ENCODE measurements around the gene KCNK3. TPM values are rescaled to one million over a fixed set of nuclear protein-coding genes. Genes with fewer than 3 reads are reported as not detected.
A peak's percentile ranks its signal among the peaks of the same experiment; 100 is the strongest.
"Not testable (repeated sequence)": the region's sequence is repeated elsewhere in the genome, so short reads cannot be mapped to it uniquely, and the experiment has no call there.

The KCNK3 gene
- polyA plus RNA-seq, 1 donor, result 1.1 TPM

GRCh38 chr2:26660363-26660962 is 32.1 kb upstream of the KCNK3 start:
- DNase-seq, result no peak

GRCh38 chr2:26665296-26665695 is 27.2 kb upstream of the KCNK3 start:
- not testable (repeated sequence) for DNase-seq

DNA sequence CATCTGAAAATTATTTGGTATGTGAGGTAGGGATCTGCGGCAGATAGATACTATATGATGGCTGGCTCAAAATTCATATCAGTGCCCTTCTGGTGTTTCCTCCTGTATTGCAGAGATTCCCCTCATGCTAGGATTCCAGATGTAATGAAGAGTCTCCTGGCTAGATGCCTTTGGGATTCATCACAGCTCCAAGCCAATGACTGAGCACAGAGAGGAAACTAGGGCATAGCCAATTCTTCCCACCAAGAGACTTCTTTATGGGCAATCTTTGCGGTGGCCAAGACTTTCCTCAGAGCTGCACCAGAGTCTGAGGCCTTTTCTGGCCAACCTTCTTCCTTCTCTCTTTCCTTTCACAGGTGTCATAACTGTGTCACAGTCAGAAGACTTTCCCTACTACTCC is 25.9 kb upstream of the KCNK3 start:
- DNase-seq, result no peak

- no peak for DNase-seq
Observed at GRCh38 chr2:26668041-26668440, 24.5 kb upstream of the KCNK3 start.

- DNase-seq, result no peak
Observed at GRCh38 chr2:26668856-26669750, 23.4 kb upstream of the KCNK3 start.

- no peak for DNase-seq
Observed at GRCh38 chr2:26670171-26670570, 22.4 kb upstream of the KCNK3 start.

DNA sequence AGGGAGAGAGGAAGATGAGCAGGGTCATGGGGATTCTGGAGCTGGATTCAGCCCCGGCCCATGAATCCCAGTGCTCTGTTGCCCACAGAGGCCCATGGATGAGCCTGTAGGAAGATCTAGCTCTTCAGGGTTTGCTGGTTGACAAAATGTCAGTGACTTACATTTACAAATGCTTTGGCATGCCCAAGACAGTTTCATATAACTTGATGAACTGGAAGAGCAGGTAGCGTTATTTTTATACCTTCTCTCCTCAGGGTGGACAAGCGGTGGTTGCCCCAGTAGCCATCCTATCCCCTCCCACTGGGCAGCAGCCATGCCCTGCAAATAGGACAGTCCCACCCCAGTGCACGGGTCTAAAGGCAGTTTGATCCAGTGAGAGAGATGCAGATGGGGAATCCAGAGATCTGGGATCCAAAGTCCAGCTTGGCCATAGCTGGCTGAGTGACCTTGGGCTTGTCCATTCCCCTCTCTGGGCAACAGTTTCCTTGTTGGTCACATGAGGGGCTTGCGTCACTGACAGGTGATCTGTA is 21.5 kb upstream of the KCNK3 start:
- DNase-seq, result no peak

DNA sequence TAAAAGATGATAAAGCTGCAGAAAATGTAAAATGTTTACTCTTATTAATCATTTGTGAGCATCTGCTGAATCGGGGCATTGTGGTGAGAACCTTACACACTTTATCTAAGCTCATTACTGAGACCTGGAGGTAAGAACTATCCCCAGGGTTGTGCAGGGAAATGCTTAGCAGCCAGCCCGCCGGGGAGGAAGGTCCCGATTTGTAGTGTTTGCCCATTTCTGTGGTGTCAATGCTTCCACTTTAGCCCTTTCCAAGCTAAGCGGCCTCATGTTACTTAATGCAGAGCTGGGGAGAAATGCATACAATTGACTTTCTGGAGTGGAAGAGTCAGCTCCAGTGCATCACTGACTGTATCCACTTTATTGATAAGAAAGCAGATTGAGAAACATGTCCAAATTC is 20.8 kb upstream of the KCNK3 start:
- DNase-seq, result no peak

GRCh38 chr2:26672112-26672817 is 20.3 kb upstream of the KCNK3 start:
- peak; percentile 19 for DNase-seq

DNA sequence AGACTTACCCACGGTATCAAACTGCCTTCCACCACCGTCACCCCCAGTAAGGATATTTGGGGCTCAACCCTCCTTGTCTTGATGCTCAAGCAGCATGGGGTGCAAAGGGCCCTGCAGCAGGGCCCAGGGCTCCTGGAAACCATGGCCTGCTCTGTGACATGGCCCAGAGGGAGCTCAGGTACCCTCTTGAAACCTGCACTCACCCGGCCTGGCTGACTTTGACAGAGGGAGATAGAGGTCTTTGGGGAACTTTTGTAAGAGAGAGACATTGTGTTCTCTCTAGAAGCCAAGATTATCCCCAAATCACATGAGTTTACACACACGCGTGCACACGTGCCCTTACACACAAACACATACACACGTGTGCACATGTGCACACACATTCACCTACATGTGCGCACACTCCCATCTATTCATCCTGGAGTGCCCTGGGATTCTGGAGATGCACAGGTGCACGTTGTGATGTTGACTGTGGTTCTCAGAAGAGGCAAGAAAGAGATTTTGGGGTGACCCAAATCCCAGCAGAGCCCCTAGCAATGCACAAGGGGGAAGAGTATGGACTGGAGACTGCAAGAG is 19.6 kb upstream of the KCNK3 start:
- DNase-seq, result no peak

- no peak for DNase-seq
Observed at GRCh38 chr2:26674002-26674751, 18.3 kb upstream of the KCNK3 start.

- DNase-seq, result no peak
Observed at GRCh38 chr2:26674771-26675170, 17.8 kb upstream of the KCNK3 start.

DNA sequence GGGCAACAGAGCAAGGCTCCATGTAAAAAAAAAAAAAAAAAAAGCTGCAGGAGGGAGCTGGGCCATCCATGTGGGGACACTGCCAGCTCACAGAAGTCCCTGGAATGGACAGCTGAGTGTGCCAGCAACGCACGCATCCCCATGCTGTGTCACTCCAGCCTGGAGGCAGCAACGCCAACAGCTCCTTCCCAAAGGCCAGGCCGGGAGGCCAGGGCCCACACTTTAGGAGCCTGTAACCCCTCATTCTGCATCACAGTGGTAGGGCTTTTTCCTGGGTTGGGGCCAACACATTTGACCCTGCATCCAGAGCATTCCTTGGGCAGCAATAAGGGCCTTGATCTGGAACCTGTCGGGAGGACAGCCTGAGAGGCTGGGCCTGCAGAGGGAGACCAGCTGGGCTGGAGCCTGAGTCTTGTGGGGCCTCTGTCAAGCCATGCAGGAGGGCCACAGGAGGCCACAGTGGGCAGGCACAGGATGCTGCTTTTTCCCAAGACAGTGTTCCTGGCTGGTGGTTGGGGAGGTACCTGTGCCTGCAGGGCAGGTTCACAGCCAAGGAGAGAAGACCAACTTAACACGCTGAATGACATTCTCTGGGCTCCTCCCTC is 16.8 kb upstream of the KCNK3 start:
- DNase-seq, result no peak

GRCh38 chr2:26678035-26678434 is 14.5 kb upstream of the KCNK3 start:
- DNase-seq, result no peak

DNA sequence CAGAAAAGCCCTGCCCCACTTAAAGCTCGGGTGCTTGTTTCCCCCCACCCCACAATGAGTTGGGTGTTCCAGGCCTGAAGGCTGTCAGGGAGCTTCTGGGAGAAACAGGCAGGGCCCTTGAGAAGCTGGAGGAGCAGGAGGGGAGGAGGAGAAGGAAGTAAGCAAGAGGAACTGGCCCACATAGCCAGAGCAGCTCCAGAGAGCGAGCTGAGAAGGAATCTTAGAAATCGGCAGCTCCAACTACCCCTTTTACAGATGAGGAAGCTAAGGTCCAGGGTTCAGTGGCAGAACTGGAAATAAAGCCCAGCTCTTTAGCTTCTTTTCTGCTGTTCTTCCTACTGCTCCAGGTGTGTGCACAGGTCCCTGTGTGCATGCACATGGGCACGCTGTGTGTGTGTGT is 12.7 kb upstream of the KCNK3 start:
- DNase-seq, result no peak

DNA sequence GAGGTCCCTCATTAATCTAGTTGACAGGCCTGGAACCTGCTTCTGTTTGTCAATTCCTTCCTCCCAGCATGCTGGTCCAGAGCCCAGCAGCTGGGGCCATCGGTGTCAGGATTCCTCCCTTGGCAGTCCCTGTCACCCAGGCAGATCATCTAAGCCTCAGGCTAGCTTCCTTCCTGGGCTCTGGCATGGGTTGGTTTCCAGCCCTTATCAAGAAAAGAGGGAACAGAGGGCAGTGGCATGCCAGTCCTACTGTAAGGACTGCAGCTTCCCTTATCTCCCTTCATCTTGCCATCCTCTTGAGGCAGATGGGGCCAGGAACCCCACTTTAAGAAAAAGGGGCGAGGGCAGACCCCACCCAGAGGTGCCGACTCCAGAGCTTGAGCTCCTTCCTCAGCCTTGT is 10.9 kb upstream of the KCNK3 start:
- DNase-seq, result no peak

DNA sequence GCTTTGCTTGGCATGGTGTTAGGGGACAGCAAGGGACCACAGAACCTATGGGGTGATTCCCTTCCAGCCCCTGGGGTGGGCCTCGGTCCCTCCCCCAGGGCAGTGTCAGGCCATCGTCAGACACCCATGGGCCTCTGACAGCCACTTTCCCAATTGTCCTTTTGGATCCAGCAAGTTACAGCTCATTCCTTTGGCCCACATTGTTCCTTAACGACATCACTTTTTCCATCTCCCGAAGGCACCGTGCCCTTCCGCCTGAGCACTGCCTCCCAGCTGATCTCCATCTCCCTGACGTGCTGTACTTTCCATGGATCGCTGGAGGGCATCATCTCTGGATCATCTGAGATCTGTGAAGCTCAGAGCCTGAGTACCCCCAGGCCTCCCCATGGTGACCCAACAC is 10.4 kb upstream of the KCNK3 start:
- no peak for DNase-seq

- no peak for DNase-seq
Observed at GRCh38 chr2:26683583-26683982, 8.9 kb upstream of the KCNK3 start.

DNA sequence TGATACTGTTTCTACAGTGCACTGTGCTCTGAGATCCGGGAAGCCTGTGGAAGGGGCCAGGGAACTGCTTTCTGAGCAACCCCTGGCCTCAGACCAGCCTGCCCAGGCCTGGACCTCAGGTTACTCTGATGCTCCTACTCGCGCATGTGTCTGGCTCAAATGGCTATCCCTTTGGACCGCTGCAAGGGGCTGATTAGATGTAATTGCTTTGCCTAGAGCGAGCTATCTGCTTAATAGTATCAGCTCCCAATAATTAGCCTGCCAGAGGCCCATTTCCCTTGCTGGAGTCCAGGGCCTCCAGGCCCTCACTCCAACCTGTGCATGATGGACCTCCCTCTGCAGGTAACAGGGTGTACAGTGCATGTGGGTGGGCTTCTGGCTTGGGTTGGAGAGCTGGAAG is 7.2 kb upstream of the KCNK3 start:
- DNase-seq, result no peak

DNA sequence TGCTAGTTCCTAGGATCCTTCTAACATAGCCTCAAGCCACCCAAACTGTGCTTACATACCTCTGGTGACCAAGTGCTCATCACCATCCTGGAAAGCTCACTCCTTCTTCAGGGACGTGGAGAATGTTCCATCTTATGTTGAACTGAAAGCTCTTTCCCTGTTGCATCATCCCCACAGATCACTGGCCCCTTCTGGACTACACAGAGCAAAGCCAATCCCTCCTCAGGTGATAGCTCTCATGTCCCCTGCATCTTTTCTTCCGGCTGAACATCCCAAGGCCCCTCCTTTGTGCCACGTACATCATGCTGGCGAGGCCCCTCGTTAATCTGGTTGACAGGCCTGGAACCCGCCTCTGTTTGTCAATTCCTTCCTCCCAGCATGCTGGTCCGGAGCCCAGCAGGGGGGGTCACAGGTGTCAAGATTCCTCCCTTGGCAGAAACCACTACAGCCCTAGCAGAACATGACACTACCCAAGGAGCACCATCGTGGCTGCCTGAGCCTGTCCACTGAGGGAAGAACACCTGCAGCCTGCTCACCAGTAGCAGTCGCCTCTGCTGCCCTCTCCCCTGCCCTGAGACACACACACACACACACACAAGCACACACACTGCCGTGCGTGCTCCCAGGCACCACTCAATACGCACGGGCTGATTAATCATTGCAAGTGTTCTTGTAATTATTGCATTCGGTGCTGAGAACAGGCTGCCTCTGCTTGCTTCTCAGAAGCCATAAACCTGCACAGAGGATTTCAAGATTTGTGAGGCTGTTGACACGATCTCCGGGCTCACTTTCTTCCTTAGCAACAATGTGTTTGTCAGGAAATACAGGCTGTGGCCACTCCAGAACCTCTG is 6.3 kb upstream of the KCNK3 start:
- DNase-seq, result peak; percentile 81
